Measurements from ENCODE around the gene MBIP. TPM values are rescaled to one million over a fixed set of nuclear protein-coding genes. Genes with fewer than 3 reads are reported as not detected.

The MBIP gene
- total and polyA plus RNA-seq, 5 donors from 2014 or later: 19.2 to 42.2 (median 23.8) TPM

DNA sequence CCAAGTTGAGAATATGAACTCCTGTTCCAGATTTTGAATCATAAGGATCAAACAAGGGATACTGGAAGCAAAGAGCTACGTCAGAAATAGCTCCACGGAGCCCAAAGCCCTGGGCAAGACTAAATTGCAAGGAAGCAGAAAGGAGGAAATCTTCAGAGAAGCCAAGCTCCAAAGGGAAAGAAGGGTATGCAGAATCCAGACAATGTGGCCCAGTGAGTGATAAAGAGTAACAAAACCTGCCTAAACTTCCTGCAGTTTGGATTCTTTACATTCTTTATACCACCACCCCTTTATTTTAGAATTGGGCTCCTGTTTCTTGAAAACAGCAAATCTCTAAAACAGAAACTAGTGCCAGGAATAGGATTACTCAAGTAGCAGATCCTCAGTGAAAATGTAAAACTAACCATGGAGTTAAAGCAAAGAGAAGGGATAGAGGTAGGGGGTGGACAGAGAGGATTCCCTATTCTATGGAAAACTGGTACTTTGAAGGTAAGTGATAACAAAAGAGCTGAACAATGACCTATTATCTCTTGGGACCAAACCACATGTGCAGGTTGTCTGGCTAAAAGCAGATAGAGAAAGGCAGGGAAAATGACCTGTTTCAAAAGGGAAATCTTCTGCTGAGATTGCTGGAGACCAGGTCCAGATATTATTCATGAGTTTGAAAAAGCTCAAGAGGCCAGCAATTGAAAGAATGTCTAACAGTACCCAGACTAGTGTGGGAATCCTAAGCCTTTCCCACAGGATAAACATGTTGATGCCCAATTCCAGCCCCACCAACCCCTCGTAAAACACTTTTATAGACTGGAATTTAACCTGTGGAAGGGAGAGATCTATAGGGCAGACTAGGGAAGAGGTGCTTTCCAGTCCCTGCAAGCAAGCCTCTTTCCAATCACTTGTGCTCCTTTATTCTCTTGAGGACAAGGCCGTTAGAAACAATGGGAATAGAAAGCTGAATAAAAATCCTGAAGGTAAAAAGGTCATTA is 24.5 kb downstream of the MBIP start:
- H3K4me3 Mint-ChIP-seq: no peak overlapping the region
- no peaks in the 10 kb centered on the region for H3K27me3 Mint-ChIP-seq
- Histone ChIP-seq H3K27ac (ENCODE audit: insufficient read depth, low read length, poor library complexity, severe bottlenecking) (no peak overlapping the region), H3K9me3 (ENCODE audit: control insufficient read depth in 2 of 2, low read length in 2 of 2) (no peaks in the 10 kb centered on the region), H3K4me3 (ENCODE audit: low read depth, low read length) (no peak overlapping the region), H3K27me3 (ENCODE audit: control insufficient read depth, insufficient read depth, low read length) (no peaks in the 10 kb centered on the region), H3K36me3 (ENCODE audit: control insufficient read depth, insufficient read depth, low read length) (peaks cover 35% of the 10 kb centered on the region), H3K4me1 (ENCODE audit: control insufficient read depth, insufficient read depth, low read length, poor library complexity, severe bottlenecking) (no peaks in the 10 kb centered on the region)
- no peak for ATAC-seq (ENCODE audit: low read depth in 2 of 2)
- peaks cover 16% of the 10 kb centered on the region for H3K36me3 Mint-ChIP-seq
- H3K27ac Mint-ChIP-seq: peak overlapping the region in 1 of 3 donors; percentile 31
- H3K4me1 Mint-ChIP-seq: peaks cover 0 to 2% (median 0%) of the 10 kb centered on the region in 4 donors
- H3K9me3 Mint-ChIP-seq: peaks cover 0 to 1% (median 0%) of the 10 kb centered on the region in 7 donors
- no peak for DNase-seq

DNA sequence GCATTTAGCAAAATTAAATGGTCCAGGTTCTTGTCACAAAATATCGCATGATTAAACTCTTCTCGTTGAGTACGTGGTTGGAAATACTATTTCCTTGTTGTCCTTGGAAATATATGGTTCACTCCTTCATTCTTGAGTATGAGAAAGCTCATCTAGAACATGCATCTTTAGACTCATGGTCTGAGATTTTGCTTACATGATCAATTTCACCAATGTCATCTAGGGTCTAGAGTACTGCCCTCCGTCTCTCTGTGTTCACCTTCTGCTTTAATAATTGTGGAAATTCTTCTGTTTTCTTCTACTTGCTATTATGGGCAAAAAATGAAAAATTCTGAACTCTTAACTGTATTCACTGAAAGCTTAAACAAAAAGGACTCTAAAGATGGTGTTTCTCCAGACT is 25.9 kb downstream of the MBIP start:
- no peak for ATAC-seq (ENCODE audit: low read depth in 2 of 2)
- no peaks in the 10 kb centered on the region for H3K27me3 Mint-ChIP-seq
- H3K36me3 ChIP-seq (ENCODE audit: control insufficient read depth, insufficient read depth, low read length): peaks cover 30% of the 10 kb centered on the region

DNA sequence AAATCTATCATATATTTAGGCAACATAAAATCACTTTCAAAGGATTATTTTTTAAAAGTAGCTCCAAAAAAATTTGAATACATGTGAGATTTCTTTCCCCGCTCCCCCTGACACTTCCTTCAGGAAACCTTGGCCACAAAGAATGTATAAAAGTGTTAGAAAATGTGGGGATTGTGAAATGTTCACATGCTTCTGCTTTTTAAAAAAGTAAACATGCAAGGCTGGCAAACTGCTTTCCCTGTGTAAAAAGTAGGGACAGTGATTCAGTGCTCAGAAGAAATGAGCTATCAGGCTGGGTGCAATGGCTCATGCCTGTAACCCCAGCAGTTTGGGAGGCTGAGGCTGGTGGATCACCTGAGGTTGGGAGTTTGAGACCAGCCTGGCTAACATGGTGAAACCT is 26.6 kb downstream of the MBIP start:
- H3K4me3 Mint-ChIP-seq: no peak overlapping the region
- peaks cover 0 to 1% (median 0%) of the 10 kb centered on the region in 7 donors for H3K9me3 Mint-ChIP-seq
- Histone ChIP-seq H3K4me3 (ENCODE audit: low read depth, low read length) (no peak overlapping the region), H3K4me1 (ENCODE audit: control insufficient read depth, insufficient read depth, low read length, poor library complexity, severe bottlenecking) (no peaks in the 10 kb centered on the region), H3K36me3 (ENCODE audit: control insufficient read depth, insufficient read depth, low read length) (peaks cover 23% of the 10 kb centered on the region), H3K27me3 (ENCODE audit: control insufficient read depth, insufficient read depth, low read length) (no peaks in the 10 kb centered on the region), H3K27ac (ENCODE audit: insufficient read depth, low read length, poor library complexity, severe bottlenecking) (no peak overlapping the region), H3K9me3 (ENCODE audit: control insufficient read depth in 2 of 2, low read length in 2 of 2) (no peaks in the 10 kb centered on the region)
- ATAC-seq (ENCODE audit: low read depth in 2 of 2) (no peak), DNase-seq (no peak)
- peaks cover 0 to 2% (median 0%) of the 10 kb centered on the region in 4 donors for H3K4me1 Mint-ChIP-seq
- H3K27ac Mint-ChIP-seq: no peak overlapping the region
- no peaks in the 10 kb centered on the region for H3K27me3 Mint-ChIP-seq
- H3K36me3 Mint-ChIP-seq: peaks cover 15% of the 10 kb centered on the region

More for the DNA sequence above, 25.9 kb downstream of the MBIP start:
- Histone ChIP-seq H3K4me3 (ENCODE audit: low read depth, low read length) (no peak overlapping the region), H3K27me3 (ENCODE audit: control insufficient read depth, insufficient read depth, low read length) (no peaks in the 10 kb centered on the region), H3K9me3 (ENCODE audit: control insufficient read depth in 2 of 2, low read length in 2 of 2) (no peaks in the 10 kb centered on the region), H3K27ac (ENCODE audit: insufficient read depth, low read length, poor library complexity, severe bottlenecking) (no peak overlapping the region), H3K4me1 (ENCODE audit: control insufficient read depth, insufficient read depth, low read length, poor library complexity, severe bottlenecking) (no peaks in the 10 kb centered on the region)
- H3K4me1 Mint-ChIP-seq: peaks cover 0 to 2% (median 0%) of the 10 kb centered on the region in 4 donors
- peaks cover 16% of the 10 kb centered on the region for H3K36me3 Mint-ChIP-seq
- peaks cover 0 to 1% (median 0%) of the 10 kb centered on the region in 7 donors for H3K9me3 Mint-ChIP-seq
- DNase-seq: no peak
- H3K4me3 Mint-ChIP-seq: no peak overlapping the region
- H3K27ac Mint-ChIP-seq: no peak overlapping the region

DNA sequence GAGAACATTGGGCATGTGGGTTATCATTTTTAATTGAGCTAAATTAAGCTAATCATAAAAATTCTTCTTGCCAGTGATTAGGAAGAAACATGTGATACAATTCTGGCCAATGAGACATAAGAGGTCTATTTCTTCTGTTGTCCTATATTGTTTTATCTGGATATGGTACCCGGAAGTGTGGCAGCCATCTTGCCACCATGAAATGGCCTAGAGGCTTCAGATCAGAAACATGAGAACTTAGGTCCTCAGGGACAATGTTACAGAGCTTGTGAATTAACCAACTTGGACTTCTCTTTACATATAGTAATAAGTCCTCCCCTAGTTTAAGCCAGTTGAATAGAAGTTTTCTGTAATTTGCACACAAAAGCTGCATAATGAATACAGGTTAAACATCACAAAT is 30.5 kb downstream of the MBIP start:
- Histone ChIP-seq H3K4me1 (ENCODE audit: control insufficient read depth, insufficient read depth, low read length, poor library complexity, severe bottlenecking) (no peaks in the 10 kb centered on the region), H3K36me3 (ENCODE audit: control insufficient read depth, insufficient read depth, low read length) (no peaks in the 10 kb centered on the region), H3K9me3 (ENCODE audit: control insufficient read depth in 2 of 2, low read length in 2 of 2) (no peaks in the 10 kb centered on the region), H3K27me3 (ENCODE audit: control insufficient read depth, insufficient read depth, low read length) (peaks cover 3% of the 10 kb centered on the region), H3K4me3 (ENCODE audit: low read depth, low read length) (no peak overlapping the region), H3K27ac (ENCODE audit: insufficient read depth, low read length, poor library complexity, severe bottlenecking) (no peak overlapping the region)
- Mint-ChIP-seq H3K9me3 (peaks cover 0 to 2% (median 0%) of the 10 kb centered on the region in 7 donors), H3K27ac (no peak overlapping the region), H3K27me3 (no peaks in the 10 kb centered on the region), H3K4me1 (no peaks in the 10 kb centered on the region), H3K4me3 (no peak overlapping the region), H3K36me3 (no peaks in the 10 kb centered on the region)
- ATAC-seq (ENCODE audit: low read depth in 2 of 2) (no peak), DNase-seq (no peak)

DNA sequence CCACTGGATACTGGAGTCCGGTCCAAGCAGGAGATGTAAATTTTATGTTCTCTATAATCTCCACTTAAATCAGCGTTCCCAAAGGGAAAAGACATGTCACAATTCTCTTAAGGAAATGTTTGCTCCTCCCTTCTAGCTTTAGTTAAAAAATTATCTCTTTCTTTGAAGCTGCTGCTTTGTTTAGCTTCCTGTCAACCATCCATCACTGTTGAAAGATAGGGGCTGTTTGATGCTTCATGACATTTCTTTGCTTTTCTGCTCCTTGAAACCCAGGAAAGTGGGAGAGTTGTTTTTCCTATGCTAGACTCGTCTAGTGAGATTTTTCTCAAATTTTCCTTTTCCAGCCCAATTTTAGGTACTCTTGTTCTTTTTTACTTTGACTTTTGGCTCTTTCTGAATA is 31.9 kb downstream of the MBIP start:
- Histone ChIP-seq H3K4me3 (ENCODE audit: low read depth, low read length) (no peak overlapping the region), H3K27me3 (ENCODE audit: control insufficient read depth, insufficient read depth, low read length) (peaks cover 6% of the 10 kb centered on the region), H3K9me3 (ENCODE audit: control insufficient read depth in 2 of 2, low read length in 2 of 2) (no peaks in the 10 kb centered on the region), H3K36me3 (ENCODE audit: control insufficient read depth, insufficient read depth, low read length) (no peaks in the 10 kb centered on the region), H3K27ac (ENCODE audit: insufficient read depth, low read length, poor library complexity, severe bottlenecking) (no peak overlapping the region), H3K4me1 (ENCODE audit: control insufficient read depth, insufficient read depth, low read length, poor library complexity, severe bottlenecking) (no peaks in the 10 kb centered on the region)
- no peaks in the 10 kb centered on the region for H3K4me1 Mint-ChIP-seq
- DNase-seq (no peak), ATAC-seq (ENCODE audit: low read depth in 2 of 2) (no peak)
- no peaks in the 10 kb centered on the region for H3K36me3 Mint-ChIP-seq
- no peak overlapping the region for H3K27ac Mint-ChIP-seq
- no peak overlapping the region for H3K4me3 Mint-ChIP-seq
- H3K9me3 Mint-ChIP-seq: peaks cover 0 to 1% (median 0%) of the 10 kb centered on the region in 7 donors
- H3K27me3 Mint-ChIP-seq: peaks cover 3% of the 10 kb centered on the region

DNA sequence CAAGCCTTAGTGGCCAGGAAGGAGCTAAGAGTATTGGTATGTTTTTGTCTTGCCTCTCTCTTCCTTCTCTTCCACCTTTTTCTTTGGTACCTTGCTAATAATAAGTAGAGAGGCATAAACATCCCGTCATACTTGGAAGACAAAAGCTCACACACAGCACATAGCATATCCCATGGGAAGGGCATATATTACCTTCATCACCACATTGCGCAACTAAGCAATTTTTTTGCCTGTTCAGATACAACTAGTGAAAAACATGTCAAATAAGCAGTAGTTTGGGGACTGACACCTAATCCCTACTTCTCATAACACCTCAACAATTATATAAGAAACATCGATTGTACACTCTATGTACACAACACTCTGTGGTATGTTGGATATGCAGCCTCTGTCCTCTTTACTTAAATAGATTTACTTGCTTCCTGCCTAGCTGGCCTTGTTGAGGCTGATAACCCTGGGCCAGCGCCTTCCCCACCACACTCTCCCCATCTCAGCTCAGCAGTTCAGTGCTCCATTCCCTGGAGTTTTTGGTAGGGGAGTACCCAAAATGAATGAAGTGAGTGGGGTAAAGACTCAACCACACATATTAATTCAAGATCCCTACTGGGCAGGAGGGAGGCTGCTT is 35.4 kb downstream of the MBIP start:
- no peak overlapping the region for H3K27ac Mint-ChIP-seq
- ATAC-seq (ENCODE audit: low read depth in 2 of 2) (no peak), DNase-seq (no peak)
- Histone ChIP-seq H3K36me3 (ENCODE audit: control insufficient read depth, insufficient read depth, low read length) (no peaks in the 10 kb centered on the region), H3K4me1 (ENCODE audit: control insufficient read depth, insufficient read depth, low read length, poor library complexity, severe bottlenecking) (no peaks in the 10 kb centered on the region), H3K4me3 (ENCODE audit: low read depth, low read length) (no peak overlapping the region), H3K27ac (ENCODE audit: insufficient read depth, low read length, poor library complexity, severe bottlenecking) (no peak overlapping the region), H3K9me3 (ENCODE audit: control insufficient read depth in 2 of 2, low read length in 2 of 2) (no peaks in the 10 kb centered on the region), H3K27me3 (ENCODE audit: control insufficient read depth, insufficient read depth, low read length) (peaks cover 14% of the 10 kb centered on the region)
- H3K9me3 Mint-ChIP-seq: peaks cover 0 to 1% (median 0%) of the 10 kb centered on the region in 7 donors
- peaks cover 17% of the 10 kb centered on the region for H3K27me3 Mint-ChIP-seq
- H3K4me3 Mint-ChIP-seq: no peak overlapping the region
- no peaks in the 10 kb centered on the region for H3K4me1 Mint-ChIP-seq
- no peaks in the 10 kb centered on the region for H3K36me3 Mint-ChIP-seq

DNA sequence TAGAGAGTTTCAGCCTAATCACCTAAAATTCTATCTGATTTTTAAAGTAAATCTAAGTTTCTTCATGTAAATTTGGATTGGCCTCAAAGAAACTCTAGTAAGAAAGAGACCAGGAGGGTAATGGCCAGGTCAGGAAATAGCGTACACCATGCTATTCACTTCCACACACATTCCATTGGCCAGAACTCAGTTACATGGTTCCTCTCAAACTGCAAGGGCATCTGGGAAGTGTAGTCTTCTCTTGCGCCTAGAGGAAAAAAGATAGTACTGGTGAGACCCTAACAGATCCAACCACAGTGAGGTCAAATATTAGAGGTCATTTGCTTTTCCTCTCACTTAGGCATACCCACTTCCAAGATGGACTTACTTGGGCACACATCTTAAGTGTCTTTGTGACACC is 39.1 kb downstream of the MBIP start:
- Mint-ChIP-seq H3K4me1 (no peaks in the 10 kb centered on the region), H3K4me3 (no peak overlapping the region), H3K27ac (no peak overlapping the region), H3K27me3 (peaks cover 22% of the 10 kb centered on the region), H3K36me3 (no peaks in the 10 kb centered on the region), H3K9me3 (peaks cover 0 to 1% (median 0%) of the 10 kb centered on the region in 7 donors)
- Histone ChIP-seq H3K4me1 (ENCODE audit: control insufficient read depth, insufficient read depth, low read length, poor library complexity, severe bottlenecking) (no peaks in the 10 kb centered on the region), H3K36me3 (ENCODE audit: control insufficient read depth, insufficient read depth, low read length) (no peaks in the 10 kb centered on the region), H3K4me3 (ENCODE audit: low read depth, low read length) (no peak overlapping the region), H3K9me3 (ENCODE audit: control insufficient read depth in 2 of 2, low read length in 2 of 2) (no peaks in the 10 kb centered on the region), H3K27me3 (ENCODE audit: control insufficient read depth, insufficient read depth, low read length) (peaks cover 17% of the 10 kb centered on the region), H3K27ac (ENCODE audit: insufficient read depth, low read length, poor library complexity, severe bottlenecking) (no peak overlapping the region)
- ATAC-seq (ENCODE audit: low read depth in 2 of 2) (no peak), DNase-seq (no peak)

Data from CD4-positive, CD25-positive, alpha-beta regulatory T cell (primary cell).